Gastroesophageal sphincter (tissue), 4 donors: Measurements from ENCODE around the gene SPOCD1. TPM values are rescaled to one million over a fixed set of nuclear protein-coding genes. Genes with fewer than 3 reads are reported as not detected.

Source experiments
- ATAC-seq: fragments of 150-250 bp; one replicate; pipeline ENCODE4 v1.9.1; 2016; ENCODE audit warnings: mild to moderate bottlenecking, moderate library complexity
- H3K27ac ChIP-seq, 4 donors: fragments of 200-600 bp; sonication (generic) in 3 of 4; 1 replicate in 3 of 4; 2 replicates in 1 of 4; pipeline ENCODE4 v1.5.1; 2016 to 2019
- H3K27me3 ChIP-seq: fragments of 200-600 bp; sonication (generic); one replicate; pipeline ENCODE4 v1.5.1; 2019
- H3K36me3 ChIP-seq, 2 donors: fragments of 200-600 bp; sonication (generic); one replicate each; pipeline ENCODE4 v1.5.1; 2019; ENCODE audit warnings: control low read depth in 1 of 2
- H3K4me1 ChIP-seq, 3 donors: fragments of 200-600 bp; sonication (generic); 1 replicate in 2 of 3; 2 replicates in 1 of 3; pipeline ENCODE4 v1.5.1; 2016 to 2019; ENCODE audit warnings: control low read depth in 2 of 3
- H3K4me3 ChIP-seq, 2 donors: fragments of 200-600 bp; sonication (generic); one replicate each; pipeline ENCODE4 v1.5.1; 2019; ENCODE audit warnings: mild to moderate bottlenecking in 1 of 2, moderate library complexity in 1 of 2
- H3K9me3 ChIP-seq, 3 donors: fragments of 200-600 bp; sonication (generic); one replicate each; pipeline ENCODE4 v1.5.1; 2017 to 2019; ENCODE audit warnings: control low read depth in 2 of 3
- CTCF ChIP-seq, 4 experiments: fragments of 200-600 bp in 2 of 4; fragments of 450-650 bp in 2 of 4; sonication (generic) in 1 of 4; IDR thresholded peaks; one replicate each; pipeline ENCODE4 v1.5.1; 2017 to 2019; ENCODE audit warnings: antibody characterized with exemption in 4 of 4, mild to moderate bottlenecking in 2 of 4, moderate library complexity in 2 of 4
- EP300 ChIP-seq: sonication (generic); formaldehyde crosslinking; IDR thresholded peaks from one replicate; pipeline ENCODE4 v1.6.1; 2017; ENCODE audit warnings: antibody characterized with exemption, mild to moderate bottlenecking
- POLR2A ChIP-seq, 2 donors: fragments of 450-650 bp; IDR thresholded peaks; one replicate each; pipeline ENCODE4 v1.6.1; 2017; ENCODE audit warnings: antibody characterized with exemption in 2 of 2, mild to moderate bottlenecking in 2 of 2, moderate library complexity in 1 of 2
- POLR2AphosphoS5 ChIP-seq: sonication (generic); formaldehyde crosslinking; IDR thresholded peaks from one replicate; pipeline ENCODE4 v1.6.1; 2017; ENCODE audit warnings: antibody characterized with exemption
- WGBS, 2 donors: methylation state at CpG; one replicate each; pipeline ENCODE4 v1.1.5; 2018; ENCODE audit warnings: low coverage in 1 of 2; 5-methylcytosine and 5-hydroxymethylcytosine counted together
- total RNA-seq, 4 donors: library from RNA; depleted of rRNA; stranded (reverse); fragments of >200 nt; gene quantifications; one replicate each; pipeline ENCODE4 v1.1.0, GENCODE V29; 2016

The SPOCD1 gene
- total RNA-seq, 4 donors from 2014 or later = 0.27 to 1.6 (median 1.3) TPM; not detected in 1

- no peak for TF ChIP-seq POLR2AphosphoS5
- TF ChIP-seq POLR2A (IDR thresholded peaks at IDR 0.05) = no peak
- no peak for TF ChIP-seq EP300
- no peak for TF ChIP-seq CTCF (IDR thresholded peaks at IDR 0.05)
- Histone ChIP-seq H3K4me3 (no peak overlapping the region), H3K27ac (no peak overlapping the region), H3K9me3 (no peaks in the 10 kb centered on the region), H3K4me1 (peaks cover 0 to 20% (median 10%) of the 10 kb centered on the region in 3 donors), H3K36me3 (no peaks in the 10 kb centered on the region), H3K27me3 (peaks cover 36% of the 10 kb centered on the region)
- 76% methylated on average over 2 of the region's 2 CpGs; no CpG with 5 or more reads in 1 of the 2 donors for WGBS, 2 donors
- no peak for ATAC-seq
These were observed 35.2 kb downstream of the SPOCD1 start for GRCh38 chr1:31780632-31781031.

- H3K9me3 ChIP-seq = no peaks in the 10 kb centered on the region
- H3K36me3 ChIP-seq = no peaks in the 10 kb centered on the region
- no peak for ATAC-seq
- WGBS, 2 donors = 73 to 90% methylated on average over 3 to 5 of the region's 9 CpGs
- TF ChIP-seq POLR2AphosphoS5 (no peak), POLR2A (IDR thresholded peaks at IDR 0.05) (no peak), CTCF (IDR thresholded peaks at IDR 0.05) (no peak), EP300 (no peak)
- no peak overlapping the region for H3K27ac ChIP-seq
- H3K27me3 ChIP-seq = peaks cover 45% of the 10 kb centered on the region
- H3K4me3 ChIP-seq = no peak overlapping the region
- H3K4me1 ChIP-seq = peaks cover 0 to 20% (median 10%) of the 10 kb centered on the region in 3 donors
These were observed 36.1 kb downstream of the SPOCD1 start for GRCh38 chr1:31779687-31780086.

- Histone ChIP-seq H3K27me3 (peaks cover 53% of the 10 kb centered on the region), H3K4me3 (no peak overlapping the region), H3K27ac (no peak overlapping the region), H3K9me3 (no peaks in the 10 kb centered on the region), H3K36me3 (no peaks in the 10 kb centered on the region), H3K4me1 (peaks cover 0 to 20% (median 10%) of the 10 kb centered on the region in 3 donors)
- TF ChIP-seq EP300 (no peak), CTCF (IDR thresholded peaks at IDR 0.05) (no peak), POLR2A (IDR thresholded peaks at IDR 0.05) (no peak), POLR2AphosphoS5 (no peak)
- 80 to 88% methylated on average over 2 to 7 of the region's 11 CpGs for WGBS, 2 donors
- no peak for ATAC-seq
These were observed 36.9 kb downstream of the SPOCD1 start for GRCh38 chr1:31778763-31779488.

- Histone ChIP-seq H3K4me3 (no peak overlapping the region), H3K27me3 (peaks cover 77% of the 10 kb centered on the region), H3K9me3 (no peaks in the 10 kb centered on the region), H3K27ac (no peak overlapping the region), H3K4me1 (peaks cover 0 to 21% (median 15%) of the 10 kb centered on the region in 3 donors), H3K36me3 (no peaks in the 10 kb centered on the region)
- 72 to 86% methylated on average over 2 to 3 of the region's 3 CpGs for WGBS, 2 donors
- TF ChIP-seq POLR2A (IDR thresholded peaks at IDR 0.05) = no peak
- no peak for TF ChIP-seq EP300
- TF ChIP-seq POLR2AphosphoS5 = no peak
- no peak for ATAC-seq
These were observed 39.3 kb downstream of the SPOCD1 start for GRCh38 chr1:31776516-31776915.

GRCh38 chr1:31776032-31776431, 39.8 kb downstream of the SPOCD1 start:
- no peak overlapping the region for H3K27ac ChIP-seq
- WGBS, 2 donors = 96 to 100% methylated on average over 2 to 5 of the region's 5 CpGs
- no peak for TF ChIP-seq CTCF (IDR thresholded peaks at IDR 0.05)
- TF ChIP-seq POLR2A (IDR thresholded peaks at IDR 0.05) = no peak
- TF ChIP-seq POLR2AphosphoS5 = no peak
- TF ChIP-seq EP300 = no peak

More at GRCh38 chr1:31776032-31776431, 39.8 kb downstream of the SPOCD1 start:
- Histone ChIP-seq H3K4me3 (no peak overlapping the region), H3K36me3 (no peaks in the 10 kb centered on the region), H3K9me3 (no peaks in the 10 kb centered on the region), H3K27me3 (peaks cover 78% of the 10 kb centered on the region), H3K4me1 (peaks cover 0 to 16% (median 14%) of the 10 kb centered on the region in 3 donors)
- ATAC-seq = no peak
